GM19351 (cell line): ENCODE results near the gene OR1E2.
"Not testable (repeated sequence)": the region's sequence is repeated elsewhere in the genome, so short reads cannot be mapped to it uniquely, and the experiment has no call there.

ENCODE experiments used
- ATAC-seq: cut with Tn5 transposase; IDR thresholded peaks from one replicate; pipeline ENCODE4 v1.9.1; 2021; ENCODE audit warnings: mild to moderate bottlenecking, moderate library complexity; ENCODE audit not compliant: unreplicated experiment

Gene OR1E2, protein sequence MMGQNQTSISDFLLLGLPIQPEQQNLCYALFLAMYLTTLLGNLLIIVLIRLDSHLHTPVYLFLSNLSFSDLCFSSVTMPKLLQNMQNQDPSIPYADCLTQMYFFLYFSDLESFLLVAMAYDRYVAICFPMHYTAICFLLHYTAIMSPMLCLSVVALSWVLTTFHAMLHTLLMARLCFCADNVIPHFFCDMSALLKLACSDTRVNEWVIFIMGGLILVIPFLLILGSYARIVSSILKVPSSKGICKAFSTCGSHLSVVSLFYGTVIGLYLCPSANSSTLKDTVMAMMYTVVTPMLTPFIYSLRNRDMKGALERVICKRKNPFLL

DNA sequence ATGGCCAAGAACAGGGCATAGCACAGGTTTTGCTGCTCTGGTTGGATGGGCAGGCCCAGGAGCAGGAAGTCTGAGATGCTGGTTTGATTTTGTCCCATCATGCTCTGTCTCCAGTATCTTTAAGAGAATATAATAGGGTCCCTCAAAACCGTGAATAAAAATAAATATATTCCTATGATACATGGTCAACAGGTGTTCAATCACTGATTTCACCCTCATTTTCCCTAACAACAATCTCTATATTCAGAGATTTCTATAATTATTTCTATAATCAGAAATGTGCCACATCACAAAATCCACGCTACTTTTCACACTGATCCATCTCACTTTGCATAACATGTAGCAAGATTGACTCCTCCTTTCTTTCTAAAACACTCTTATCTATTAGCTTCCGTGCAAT is at the start of gene OR1E2:
Gene OR1E2 (minus strand): TSS at position 101 of the 400 bp plus-strand sequence. CDS start 0 bp downstream, at position 101.
- no peak for ATAC-seq

DNA sequence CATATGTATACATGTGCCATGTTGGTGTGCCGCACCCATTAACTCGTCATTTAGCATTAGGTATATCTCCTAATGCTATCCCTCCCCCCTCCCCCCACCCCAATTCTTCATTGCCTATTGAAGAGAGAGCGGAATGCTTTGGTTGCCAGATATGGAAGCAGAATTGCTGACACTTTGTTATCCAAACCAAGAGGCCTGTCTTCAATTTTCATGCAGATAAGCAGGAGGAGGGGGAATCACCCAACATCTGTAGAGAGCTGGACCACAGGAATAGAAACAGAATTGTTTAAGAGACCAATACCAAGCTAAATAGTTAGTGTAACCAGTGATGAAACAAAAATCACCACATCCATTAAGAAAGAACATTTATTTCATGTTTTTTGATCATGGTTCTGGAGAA is 49.2 kb upstream of the OR1E2 start:
- ATAC-seq: no peak

- ATAC-seq: no peak
These were observed 46.3 kb upstream of the OR1E2 start for GRCh38 chr17:3479988-3480387.

DNA sequence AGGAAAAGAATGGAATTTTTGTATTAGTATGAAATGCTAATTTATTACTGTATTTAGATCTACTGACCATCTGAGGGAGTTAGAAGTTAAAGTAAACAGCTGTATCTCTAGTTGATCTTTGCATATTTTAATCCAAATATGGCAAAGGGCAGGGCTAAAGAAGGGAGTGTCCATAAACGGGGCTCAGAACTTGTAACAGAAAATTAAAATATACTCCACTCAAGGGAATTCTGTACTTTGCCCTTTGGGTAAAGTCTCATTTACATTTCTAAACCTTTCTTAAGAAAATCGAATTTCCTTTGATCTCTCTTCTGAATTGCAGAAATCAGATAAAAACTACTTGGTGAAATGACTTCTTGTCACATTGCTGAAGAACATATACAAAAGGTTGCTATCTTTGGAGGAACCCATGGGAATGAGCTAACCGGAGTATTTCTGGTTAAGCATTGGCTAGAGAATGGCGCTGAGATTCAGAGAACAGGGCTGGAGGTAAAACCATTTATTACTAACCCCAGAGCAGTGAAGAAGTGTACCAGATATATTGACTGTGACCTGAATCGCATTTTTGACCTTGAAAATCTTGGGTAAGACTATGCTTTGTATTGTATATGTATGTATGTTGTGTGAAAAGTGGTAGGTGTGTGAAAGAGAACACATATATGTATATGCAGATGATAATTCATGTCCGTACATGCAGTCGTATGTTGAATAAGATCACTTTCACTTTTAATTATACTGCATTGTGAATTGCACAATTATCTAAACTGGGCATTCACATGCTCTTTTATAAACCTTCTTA is 42.4 kb upstream of the OR1E2 start, which contains the start of gene ASPA:
Gene ASPA (plus strand): TSS at position 186 of the 799 bp plus-strand sequence. CDS start 163 bp downstream, at position 349.
- ATAC-seq: no peak

DNA sequence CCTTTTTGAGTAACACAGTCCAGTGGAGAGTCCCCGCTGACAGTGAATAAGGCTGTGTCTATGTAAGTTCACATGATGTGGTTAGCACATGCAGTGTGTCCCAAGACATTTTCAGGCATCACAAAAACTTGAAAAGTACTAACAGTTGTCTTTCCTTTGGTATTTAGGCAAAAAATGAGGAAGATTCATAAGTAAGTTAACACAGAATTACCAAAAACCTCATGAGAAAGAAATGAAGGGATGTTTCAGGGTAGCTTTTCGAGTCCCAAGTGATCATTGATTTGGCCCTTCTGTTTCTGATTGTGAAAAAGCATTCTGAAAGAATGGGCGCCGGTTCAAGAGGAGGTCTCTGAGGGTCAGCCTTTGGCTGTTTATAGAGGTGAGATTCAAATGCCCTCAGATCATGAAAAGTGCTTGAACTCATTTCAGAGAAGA is 41.6 kb upstream of the OR1E2 start:
- ATAC-seq: no peak

GRCh38 chr17:3474212-3474611 is 40.6 kb upstream of the OR1E2 start:
- ATAC-seq: no peak

GRCh38 chr17:3472137-3472536 is 38.5 kb upstream of the OR1E2 start:
- ATAC-seq: no peak

GRCh38 chr17:3471599-3471998 is 38.0 kb upstream of the OR1E2 start, which contains the start of gene SPATA22:
SPATA22 (minus strand) TSS chr17:3471819; CDS start chr17:3469325, 2,494 bp downstream.
- ATAC-seq: no peak

GRCh38 chr17:3469529-3469928 is 35.9 kb upstream of the OR1E2 start:
- no peak for ATAC-seq

DNA sequence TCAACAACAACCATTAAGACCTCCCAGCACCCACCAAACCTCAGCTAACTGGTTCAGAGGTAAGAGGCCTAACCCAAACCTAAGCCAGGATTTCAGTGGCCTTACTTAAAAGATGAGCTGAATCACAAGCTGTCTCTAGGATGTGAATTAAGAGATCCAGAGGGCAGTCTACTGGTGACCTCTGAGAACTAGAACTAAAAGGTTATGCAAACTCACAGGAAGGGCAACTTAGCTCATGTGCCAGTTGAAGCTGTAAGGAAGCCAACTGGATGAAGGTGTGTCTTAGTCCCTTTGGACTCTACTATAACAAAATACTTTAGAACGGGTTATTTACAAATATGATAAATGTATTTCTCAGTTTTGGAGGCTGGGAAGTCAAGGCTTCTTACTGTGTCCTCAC is 32.7 kb upstream of the OR1E2 start:
- not testable (repeated sequence) for ATAC-seq

GRCh38 chr17:3448059-3448665 is 14.5 kb upstream of the OR1E2 start:
- ATAC-seq: no peak

DNA sequence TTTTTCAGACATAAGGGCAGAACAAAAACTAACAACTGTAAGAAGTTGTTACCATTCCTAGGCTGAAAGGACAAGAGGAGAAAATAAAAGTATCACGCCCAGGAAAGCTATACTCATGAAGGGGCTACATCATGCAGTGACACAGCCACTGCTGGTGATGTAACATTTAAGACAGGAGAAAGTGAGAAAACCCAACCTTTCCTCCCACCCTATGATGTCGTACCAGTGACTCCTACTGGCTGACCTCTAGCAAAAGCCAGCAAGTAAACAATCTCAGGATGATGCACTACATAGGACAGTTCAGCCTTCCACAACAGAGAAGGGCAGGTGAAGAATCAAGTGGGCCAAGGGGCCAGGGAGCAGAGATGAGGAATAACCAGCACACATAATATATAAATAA is 14.0 kb upstream of the OR1E2 start:
- ATAC-seq: no peak

GRCh38 chr17:3440451-3440850 is 6.8 kb upstream of the OR1E2 start:
- no peak for ATAC-seq

DNA sequence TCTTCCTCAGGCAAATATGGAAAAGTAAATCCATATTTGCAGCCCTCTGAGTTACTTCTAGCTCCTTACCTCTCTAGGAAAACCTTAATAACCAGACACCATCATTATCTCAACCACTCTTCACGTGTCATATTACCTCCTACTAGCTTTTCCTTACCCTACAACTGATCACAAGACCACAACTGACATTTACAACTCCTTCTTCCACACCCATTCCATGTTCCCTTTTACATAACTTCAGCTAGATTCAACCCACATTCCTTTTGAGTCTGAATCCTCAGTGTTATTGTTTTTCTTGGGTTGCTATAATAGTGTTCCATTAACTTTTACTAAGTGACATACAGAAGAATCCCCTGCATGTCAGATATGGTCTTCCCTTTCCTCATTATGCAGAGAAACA is 4.7 kb upstream of the OR1E2 start:
- ATAC-seq: no peak

DNA sequence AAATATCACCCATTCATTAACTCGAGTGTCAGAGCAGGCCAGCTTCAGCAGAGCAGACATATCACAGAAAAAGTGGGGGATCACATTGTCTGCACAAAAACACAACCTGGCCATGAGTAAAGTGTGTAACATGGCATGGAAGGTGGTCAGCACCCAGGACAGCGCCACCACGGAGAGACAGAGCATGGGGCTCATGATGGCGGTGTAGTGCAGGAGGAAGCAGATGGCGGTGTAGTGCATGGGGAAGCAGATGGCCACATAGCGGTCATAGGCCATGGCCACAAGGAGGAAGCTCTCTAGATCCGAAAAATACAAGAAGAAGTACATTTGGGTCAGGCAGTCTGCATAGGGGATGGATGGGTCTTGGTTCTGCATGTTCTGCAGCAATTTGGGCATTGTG is 426 bp downstream of the OR1E2 start:
- not testable (repeated sequence) for ATAC-seq

GRCh38 chr17:3418222-3418621 is 15.4 kb downstream of the OR1E2 start:
- no peak for ATAC-seq

GRCh38 chr17:3415610-3416009 is 18.0 kb downstream of the OR1E2 start:
- no peak for ATAC-seq

DNA sequence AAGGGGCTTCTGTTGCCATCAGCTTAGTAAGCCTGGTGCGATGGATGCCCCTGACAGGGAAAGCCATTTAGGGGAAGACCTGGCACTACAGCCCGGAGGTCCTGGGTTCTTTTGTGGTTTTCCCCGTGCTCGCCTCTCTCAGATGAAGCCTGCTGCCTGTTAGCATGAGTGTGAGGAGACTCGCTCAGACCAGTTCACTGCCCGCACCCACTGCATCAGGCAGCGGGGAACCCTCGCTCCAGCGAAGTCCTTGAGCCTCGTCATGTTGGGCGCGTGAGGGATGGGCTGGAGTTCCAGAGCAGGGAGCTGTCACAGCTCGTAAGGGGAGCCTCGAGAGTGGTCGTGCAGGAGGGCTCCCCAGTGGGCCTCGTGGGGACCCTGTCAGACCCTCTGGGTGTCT is 21.4 kb downstream of the OR1E2 start:
- not testable (repeated sequence) for ATAC-seq

- no peak for ATAC-seq
These were observed 22.6 kb downstream of the OR1E2 start, which contains the start of gene OR3A3 for GRCh38 chr17:3411070-3411469. OR3A3 (plus strand) TSS chr17:3411370.

GRCh38 chr17:3403856-3404255 is 29.8 kb downstream of the OR1E2 start:
- ATAC-seq: not testable (repeated sequence)

DNA sequence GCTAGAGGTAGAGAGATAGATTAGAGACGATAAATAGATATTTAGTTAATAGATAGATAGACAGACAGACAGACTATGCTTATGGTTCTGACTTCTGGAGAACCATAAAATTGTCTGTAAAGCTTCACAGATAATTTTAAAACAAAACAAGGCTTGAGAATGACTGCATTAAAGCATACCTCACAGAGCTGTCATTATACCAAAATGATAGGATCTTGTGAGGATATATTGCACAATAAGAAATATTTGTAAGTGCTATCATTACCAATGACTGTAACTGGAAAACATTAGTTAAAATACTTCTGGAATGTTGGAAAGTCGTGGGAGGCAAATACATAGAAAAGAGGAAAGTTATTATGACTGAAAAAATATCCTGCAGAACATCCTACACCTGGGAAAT is 31.9 kb downstream of the OR1E2 start:
- ATAC-seq: no peak
